HT1080 (cell line): ENCODE data around the gene RPS6KA2. TPM values are rescaled to one million over a fixed set of nuclear protein-coding genes. Genes with fewer than 3 reads are reported as not detected.
A peak's percentile ranks its signal among the peaks of the same experiment; 100 is the strongest.
"Not testable (repeated sequence)": the region's sequence is repeated elsewhere in the genome, so short reads cannot be mapped to it uniquely, and the experiment has no call there.

Source experiments
- DNase-seq: peaks from one replicate; pipeline ENCODE4 v3.0.0-alpha.2; 2015; ENCODE audit warnings: low read depth
- total RNA-seq: library from RNA; depleted of rRNA; stranded (reverse); fragments of >200 nt; shearing (Covaris generic); gene quantifications from 2 replicates; pipeline ENCODE4 v1.2.3, GENCODE V29; 2014

RPS6KA2 gene
- total RNA-seq, 1 experiment from 2014 or later: 3.2 TPM

- no peak for DNase-seq
Observed at GRCh38 chr6:166558156-166559005, 68.7 kb downstream of the RPS6KA2 start.

GRCh38 chr6:166556863-166557322 is 70.2 kb downstream of the RPS6KA2 start:
- peak; percentile 99 for DNase-seq

- no peak for DNase-seq
Observed at GRCh38 chr6:166556336-166556735, 70.7 kb downstream of the RPS6KA2 start.

DNA sequence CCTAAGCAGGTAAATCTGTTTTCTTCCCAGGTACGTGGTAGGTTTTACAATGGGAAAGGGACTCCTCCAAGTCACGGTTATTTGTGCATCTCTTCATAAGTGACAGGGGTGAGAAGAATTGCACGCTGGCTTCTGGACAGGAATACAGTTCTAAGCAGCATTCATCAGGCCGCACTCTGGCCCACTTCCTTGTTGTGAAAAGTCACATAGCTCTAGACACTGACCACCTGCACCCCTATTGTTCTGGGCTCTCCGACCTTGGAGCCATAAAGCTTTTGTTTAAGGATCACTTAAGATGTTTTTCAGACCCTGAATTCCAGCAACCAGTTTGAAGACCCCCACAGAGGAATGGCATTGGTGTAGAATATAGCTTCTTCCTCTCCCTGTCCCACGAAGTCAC is 72.0 kb downstream of the RPS6KA2 start:
- no peak for DNase-seq

DNA sequence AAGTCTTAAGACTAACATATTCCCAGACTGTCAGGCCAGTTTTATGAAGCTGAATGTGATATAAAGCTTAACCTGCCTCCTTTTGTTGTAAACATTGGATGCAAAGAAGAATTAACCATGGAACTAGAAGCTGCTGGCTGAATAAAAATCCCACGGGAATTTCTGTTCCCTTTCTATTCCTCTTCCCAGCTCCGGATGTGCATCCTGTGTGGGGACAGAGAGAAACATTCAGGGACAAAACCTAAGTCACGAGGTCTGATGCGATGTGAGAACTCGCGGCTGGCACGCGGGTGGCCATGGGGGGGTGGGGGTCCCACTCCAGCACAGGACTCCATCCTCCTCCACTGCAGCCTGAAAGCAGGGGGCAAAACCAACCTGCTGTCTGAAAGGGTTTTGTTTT is 72.7 kb downstream of the RPS6KA2 start:
- DNase-seq: no peak

DNA sequence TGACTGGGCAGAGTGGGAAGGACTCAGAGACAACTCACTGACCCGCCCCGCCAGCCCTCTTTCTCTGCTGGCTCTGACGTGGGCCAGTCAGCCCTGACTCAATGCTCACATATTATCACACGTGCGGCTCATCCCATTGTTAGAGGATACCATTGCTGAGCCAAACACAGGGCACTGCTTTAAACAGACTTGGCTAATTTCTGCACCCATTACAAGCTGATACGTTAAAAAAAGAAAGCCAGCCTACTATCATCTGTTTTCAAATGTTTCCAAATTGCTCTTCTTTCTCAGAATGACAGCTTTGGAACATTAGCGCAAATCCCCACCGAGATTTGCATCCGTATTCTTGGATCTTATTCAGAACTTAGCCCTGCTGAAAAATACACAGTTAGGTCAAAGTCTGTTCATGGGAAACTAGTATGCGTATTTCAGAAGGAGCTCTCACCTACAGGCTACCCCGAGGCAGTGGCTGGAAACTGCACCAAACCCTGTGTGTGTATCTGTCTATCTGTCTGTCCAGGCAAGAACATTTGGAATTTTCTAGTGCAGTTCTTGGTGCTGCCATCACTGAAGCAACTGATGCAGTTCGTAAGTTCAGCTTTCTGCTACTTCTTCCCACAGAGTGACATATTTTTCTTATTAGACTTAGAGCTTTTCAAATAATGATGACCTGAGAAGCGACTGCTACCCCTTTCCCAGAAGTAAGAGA is 73.3 kb downstream of the RPS6KA2 start:
- DNase-seq: peak; percentile 79

DNA sequence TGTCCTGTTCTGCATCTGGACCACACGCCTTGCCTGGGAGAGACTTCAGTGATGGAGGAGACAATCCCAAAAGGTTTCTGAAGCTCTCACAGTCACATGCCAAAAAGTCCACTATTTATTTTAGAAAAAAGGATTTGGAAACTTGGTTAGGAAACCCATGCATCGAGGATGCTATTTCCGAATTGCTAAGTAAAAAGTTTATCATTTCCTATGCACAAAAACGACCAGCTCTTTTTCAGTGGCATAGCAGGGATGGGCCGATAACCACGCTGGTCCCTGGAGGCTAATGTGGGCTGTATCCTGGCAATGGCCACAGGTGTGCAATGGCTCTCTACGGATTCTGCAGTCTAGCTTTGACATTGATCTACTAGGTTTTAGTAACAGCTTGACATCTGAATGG is 74.5 kb downstream of the RPS6KA2 start:
- no peak for DNase-seq

DNA sequence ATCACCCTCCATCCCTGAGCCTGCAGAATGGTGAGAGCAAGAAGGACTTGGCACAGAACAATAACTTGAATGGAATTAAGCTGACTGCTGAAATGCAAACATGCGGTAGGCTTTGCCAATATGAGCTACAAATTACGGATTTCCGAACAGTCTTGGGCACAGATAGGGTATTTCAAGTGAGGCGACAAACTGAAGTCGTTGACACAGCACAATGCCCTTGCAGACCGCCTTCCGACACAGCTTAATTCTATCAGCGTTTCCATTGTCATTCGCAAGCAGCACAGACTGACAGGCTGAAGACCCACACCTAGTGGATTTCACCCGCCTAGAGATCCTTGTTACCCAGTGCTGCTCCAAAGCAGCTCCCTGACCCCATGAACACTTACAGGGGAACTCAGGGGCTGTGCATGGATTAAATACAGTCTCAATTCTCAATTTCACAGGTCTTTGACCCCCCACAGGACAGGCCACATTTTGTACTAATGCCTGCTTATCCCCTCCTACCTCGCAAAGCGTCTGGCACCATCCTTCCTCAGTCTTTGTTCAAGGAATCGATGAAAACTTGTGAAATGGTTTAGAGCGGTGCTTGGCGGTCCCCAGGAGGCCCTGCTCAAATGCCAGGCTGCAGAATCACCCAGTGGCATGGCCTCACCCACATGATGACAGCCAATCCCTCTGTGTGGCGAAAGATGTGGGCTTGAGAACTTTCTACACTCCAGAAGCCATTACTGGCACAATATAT is 75.1 kb downstream of the RPS6KA2 start:
- DNase-seq: no peak

- no peak for DNase-seq
Observed at GRCh38 chr6:166546653-166547052, 80.4 kb downstream of the RPS6KA2 start.

GRCh38 chr6:166545156-166546034 is 81.7 kb downstream of the RPS6KA2 start:
- no peak for DNase-seq

GRCh38 chr6:166544296-166544605 is 82.8 kb downstream of the RPS6KA2 start:
- no peak for DNase-seq

DNA sequence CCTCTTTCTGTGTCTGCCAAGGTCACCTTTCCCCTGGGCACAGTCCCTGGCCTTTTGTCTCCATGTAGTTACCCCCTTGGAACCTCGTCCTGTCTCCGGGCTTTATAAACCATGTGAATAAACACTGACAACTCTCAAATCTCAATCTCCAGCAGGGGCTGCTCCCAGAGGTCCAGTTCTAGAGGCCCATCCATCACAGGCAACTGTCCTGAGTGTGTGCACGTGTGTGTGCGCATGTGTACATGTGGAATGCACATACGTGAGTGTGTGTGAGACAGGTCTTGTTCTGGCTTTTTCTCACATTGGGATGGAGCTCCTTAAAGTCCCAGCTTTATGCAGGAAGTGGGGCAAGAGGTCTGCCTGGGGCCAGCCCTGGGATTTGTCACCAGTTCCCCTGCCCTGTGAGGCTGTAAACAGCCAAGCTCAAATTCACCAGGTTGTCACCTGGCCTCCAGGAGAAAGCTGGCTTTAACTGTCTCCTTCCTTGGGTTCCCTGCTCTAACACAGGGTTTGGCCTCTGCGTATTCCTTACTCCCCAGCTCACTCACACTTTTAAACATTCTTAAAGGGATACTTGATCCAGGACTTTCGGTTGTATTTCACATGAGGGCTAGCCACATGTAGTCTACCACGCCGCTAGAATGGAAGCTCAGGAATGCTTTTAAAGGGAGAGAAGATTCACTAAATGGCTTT is 83.3 kb downstream of the RPS6KA2 start:
- DNase-seq: no peak

DNA sequence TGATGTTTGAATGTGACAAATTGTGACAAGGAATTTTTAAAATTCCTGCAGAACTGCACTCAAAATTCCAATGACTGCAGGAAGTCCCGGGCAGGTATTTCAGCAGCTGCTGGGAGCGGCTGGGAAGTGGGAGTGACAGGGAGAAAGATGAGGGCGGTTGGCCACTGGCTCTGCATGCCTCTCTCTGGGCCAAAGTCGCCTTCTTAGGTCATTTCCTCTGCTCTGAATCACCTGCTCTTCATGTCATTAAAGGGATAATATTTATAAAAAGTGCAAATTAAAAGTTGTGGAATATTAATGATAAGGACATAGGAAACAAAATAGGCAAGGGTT is 84.5 kb downstream of the RPS6KA2 start:
- DNase-seq: no peak

DNA sequence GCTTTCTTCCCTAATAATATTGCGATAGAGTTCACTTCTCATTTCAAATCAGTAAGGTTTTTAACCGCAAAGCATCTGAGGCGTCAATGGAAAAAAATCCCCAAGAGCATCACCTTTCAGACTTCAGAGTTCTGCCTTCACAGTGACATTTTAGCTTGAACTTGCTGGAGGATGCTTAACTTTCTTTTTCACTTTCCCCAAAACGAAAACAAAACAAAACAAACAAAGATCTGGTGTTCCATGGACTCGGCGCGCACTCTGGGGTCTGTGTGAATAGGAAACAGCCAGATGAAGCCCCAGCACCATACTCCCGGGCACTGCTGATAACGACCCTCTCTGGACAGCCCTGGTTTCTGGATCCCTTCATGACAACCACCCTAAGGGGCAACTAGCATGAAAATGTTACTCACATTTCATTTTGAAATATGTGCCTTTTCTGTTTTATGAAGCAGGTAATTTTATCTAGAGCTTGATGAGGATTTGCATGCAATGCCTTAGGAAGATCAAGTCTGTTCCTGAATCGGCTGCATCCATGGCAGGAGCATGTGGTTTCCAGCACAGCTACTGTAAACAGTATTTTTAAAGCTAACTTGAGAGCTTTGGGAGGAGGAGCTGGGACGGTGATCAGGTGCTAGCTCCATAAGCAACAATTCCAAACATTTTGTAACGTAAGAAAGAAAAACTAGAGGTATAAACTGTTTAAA is 85.0 kb downstream of the RPS6KA2 start:
- DNase-seq: no peak

GRCh38 chr6:166541366-166541765 is 85.7 kb downstream of the RPS6KA2 start:
- no peak for DNase-seq

- DNase-seq: no peak
Observed at GRCh38 chr6:166540631-166541331, 86.3 kb downstream of the RPS6KA2 start.

DNA sequence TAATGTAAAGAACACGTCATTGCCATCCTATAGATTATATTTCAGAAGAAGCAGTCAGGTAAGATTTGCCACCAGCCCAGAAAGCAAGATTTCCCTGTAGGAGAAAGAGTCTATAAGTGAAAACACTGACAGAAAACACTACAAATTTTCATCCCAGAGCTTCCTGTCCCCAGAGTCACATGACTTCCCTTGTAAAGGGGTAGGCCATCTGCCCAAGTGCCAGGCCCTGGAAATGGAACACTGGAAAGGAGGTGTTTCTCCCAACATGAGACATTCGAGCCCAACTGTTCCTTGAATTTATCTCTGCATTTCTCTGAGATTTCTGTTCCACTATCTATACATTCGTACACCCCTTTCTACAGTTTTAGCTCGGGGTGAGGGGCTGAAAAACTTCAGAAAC is 87.5 kb downstream of the RPS6KA2 start:
- DNase-seq: no peak

DNA sequence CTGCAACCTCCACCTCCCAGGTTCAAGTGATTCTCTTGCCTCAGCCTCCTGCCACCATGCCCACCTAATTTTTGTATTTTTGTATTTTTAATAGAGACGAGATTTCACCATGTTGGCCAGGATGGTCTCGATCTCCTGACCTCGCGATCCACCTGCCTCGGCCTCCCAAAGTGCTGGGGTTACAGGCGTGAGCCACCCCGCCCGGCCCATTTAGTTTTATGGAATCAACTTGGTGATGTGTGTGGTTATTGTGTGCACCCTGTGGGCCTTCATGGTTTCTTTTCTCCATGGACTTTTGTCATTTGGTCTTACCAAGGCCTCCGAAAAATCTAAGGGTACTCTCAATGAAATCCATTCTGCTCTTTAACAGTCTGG is 88.1 kb downstream of the RPS6KA2 start:
- not testable (repeated sequence) for DNase-seq

DNA sequence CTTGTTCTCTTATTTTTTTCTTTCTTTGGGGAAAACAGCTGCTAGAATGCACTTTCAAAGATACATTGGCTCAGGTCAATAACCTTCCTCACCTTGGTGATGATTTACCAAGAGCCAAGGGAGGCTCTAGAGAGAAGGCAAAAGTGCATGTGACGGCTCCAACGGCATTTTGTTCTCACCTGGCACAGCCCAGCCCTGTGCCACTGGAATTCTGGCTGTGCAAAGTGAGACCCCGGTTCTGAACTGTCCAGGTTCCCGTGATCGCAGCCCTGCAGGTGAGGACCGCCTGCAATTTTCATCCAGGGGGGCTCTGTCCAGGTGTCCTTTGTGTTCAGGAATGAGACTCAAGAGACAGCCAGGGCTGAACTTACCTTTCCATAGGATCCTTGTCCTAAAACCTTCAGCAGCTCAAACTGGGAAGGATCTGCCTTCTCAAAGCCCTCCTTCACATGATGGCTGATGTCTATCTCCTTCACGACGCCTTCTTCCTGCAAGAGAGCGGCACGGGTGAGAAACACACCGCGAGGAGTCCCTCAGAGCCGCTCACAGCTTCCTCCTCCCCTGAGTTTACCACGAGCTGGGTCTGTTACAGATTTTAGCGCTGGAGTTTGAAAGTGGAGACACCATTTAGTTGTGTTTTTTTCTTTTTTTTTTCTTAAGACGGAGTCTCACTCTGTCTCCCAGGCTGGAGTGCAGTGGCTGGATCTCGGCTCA is 88.6 kb downstream of the RPS6KA2 start:
- no peak for DNase-seq
